ENCODE results near the gene LCN12.

LCN12 gene, protein sequence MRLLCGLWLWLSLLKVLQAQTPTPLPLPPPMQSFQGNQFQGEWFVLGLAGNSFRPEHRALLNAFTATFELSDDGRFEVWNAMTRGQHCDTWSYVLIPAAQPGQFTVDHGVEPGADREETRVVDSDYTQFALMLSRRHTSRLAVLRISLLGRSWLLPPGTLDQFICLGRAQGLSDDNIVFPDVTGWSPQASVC

DNA sequence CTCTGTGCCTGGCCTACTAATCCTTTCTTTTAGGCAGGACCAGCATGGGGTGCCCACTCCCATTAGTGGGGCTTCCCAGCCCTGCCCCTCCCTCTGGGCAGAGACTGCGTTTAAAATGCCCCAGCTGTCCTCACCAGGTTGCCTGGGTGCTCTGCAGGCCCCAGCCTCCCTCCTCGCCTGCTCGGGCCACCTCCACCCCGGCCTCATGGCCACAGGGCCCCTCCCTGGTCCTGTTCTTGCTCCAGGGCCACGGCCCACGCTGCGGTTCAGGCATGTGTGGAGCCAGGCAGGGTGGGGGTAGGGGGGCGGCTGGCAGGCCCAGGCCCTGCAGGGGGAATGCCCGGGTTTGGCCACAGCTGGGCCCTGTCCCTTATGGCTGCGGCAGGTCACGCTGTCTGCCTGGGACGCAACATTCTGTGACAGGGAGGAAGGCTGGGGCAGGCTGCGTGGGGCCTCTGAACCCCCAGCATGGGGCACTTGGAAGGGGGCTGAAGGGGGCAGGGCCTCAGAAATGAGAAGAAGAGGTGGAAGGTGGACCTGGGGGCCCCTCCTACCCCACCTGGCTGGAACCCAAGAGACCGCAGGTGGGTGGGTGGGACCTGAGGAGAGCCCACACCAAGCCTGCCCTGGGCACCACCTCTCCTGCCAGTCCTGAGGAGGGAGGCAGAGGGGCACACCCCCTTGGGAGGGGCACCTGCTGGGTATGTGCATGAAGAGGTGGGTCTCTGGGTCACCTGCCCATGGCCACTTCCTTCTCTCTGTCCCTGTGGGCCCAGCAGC lies at the start of gene LCN12:
TSS of gene LCN12 (plus strand) at position 733 of the 780 bp plus-strand sequence. CDS start 55 bp downstream, outside the sequence.
- no peak for DNase-seq

- no peak for DNase-seq
Observed at GRCh38 chr9:136903041-136903554, 49.0 kb upstream of the LCN12 start.

DNA sequence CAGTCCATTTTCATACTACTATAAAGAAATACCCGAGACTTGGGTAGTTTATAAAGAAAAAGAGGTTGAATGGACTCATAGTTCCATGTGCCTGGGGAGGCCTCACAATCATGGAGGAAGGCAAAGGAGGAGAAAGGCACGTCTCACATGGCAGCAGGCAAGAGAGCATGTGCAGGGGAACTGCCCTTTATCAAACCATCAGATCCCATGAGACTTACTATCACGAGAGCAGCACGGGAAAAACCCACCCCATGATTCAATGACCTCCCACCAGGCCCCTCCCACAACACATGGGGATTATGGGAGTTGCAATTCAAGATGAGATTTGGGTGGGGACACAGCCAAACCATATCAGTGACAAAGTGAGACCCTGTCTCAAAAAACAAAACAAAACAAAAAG lies 45.8 kb upstream of the LCN12 start:
- no peak for DNase-seq

- DNase-seq: no peak
Observed at GRCh38 chr9:136907011-136907914, 44.8 kb upstream of the LCN12 start.

- no peak for DNase-seq
Observed at GRCh38 chr9:136910197-136910900, 41.7 kb upstream of the LCN12 start.

DNA sequence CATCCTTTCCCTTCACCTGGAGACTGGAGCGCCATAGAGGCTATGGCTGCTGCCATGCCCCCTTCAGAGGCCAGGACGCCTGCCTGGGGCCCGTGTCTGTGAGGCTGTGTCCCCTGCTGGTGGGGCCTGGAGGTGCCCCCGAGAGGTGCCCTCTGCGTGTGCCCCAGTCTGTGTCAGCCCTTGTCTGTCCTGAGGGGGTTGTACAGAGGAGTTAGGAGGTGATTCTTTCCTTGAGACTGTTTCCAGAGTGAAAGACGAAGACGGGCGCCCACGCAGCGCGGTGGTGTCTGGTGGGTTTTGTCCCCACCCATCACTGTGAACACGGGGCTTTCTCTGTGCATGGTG lies 41.2 kb upstream of the LCN12 start:
- no peak for DNase-seq

GRCh38 chr9:136913701-136914438 lies 38.2 kb upstream of the LCN12 start:
- DNase-seq: no peak

- no peak for DNase-seq
Observed at GRCh38 chr9:136915632-136916329, 36.3 kb upstream of the LCN12 start.

- DNase-seq: no peak
Observed at GRCh38 chr9:136916330-136917184, 35.5 kb upstream of the LCN12 start.

GRCh38 chr9:136917902-136918301 lies 34.2 kb upstream of the LCN12 start:
- no peak for DNase-seq

DNA sequence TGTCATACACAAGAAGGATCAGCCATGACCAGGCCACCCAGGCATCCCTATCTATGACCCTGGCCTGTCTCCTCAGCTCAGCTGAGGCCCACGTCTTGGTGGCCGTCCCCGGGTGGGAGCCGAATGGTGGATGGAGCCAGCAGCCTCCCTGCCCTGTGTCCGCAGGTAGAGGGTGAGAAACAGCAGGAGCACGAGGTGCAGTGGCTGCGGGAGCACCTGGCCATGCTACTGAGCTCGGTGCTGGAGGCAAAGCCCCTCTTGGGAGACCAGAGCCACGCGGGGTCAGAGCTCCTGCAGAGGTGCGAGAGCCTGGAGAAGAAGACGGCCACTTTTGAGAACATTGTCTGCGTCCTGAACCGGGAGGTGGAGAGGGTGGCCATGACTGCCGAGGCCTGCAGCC lies 32.0 kb upstream of the LCN12 start:
- no peak for DNase-seq

DNA sequence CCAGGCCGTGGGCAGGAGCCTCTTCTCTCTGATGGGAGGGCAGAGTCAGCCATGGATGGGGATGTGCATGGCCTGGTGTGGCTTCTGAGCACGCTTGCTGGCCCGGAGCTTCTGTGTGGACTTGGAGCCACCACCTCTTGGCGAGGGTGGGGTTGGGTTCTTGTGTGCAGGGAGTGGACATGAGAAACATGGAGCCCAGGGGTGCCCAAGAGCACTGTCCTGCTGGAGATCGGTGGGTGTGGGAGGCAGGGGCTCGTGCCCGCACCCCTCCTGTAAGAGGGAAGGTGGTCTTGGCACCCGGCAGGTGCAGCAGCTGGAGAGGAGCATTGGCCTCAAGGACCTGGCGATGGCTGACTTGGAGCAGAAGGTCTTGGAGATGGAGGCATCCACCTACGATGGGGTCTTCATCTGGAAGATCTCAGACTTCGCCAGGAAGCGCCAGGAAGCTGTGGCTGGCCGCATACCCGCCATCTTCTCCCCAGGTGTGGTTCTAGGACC lies 31.3 kb upstream of the LCN12 start:
- no peak for DNase-seq

DNA sequence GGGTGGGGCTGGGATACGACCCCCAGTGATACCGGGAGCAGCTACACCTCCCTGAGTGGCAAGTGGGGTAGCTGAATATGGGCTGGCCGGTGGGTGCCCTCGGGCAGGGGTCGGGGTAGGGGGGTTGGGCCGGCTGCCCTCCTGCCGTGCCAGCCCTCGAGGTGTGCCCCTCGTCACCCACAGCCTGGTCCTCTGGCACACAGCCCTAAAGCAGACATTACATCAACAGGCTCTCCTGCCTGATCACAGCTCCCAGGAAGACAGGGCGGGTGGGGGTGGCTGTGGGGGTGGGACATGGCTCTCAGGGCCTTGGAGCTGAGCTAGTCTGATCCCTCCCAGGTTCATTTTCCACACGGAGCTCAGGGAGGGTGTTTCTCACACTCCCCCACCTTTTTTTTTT lies 30.8 kb upstream of the LCN12 start:
- DNase-seq: no peak

- DNase-seq: no peak
Observed at GRCh38 chr9:136921718-136922117, 30.4 kb upstream of the LCN12 start.

DNA sequence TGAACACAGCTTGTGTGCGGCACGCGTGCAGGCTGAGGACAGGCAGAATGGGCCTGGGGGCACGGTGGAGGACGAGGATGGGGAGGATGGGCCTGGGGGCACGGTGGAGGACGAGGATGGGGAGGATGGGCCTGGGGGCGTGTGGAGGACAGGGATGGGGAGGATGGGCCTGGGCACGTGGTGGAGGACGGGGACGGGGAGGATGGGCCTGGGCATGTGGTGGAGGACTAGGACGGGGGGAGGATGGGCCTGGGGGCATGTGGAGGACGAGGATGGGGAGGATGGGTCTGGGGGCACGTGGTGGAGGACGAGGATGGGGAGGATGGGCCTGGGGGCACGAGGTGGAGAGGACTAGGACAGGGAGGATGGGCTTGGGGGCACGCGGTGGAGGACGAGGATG lies 29.5 kb upstream of the LCN12 start:
- DNase-seq: no peak

GRCh38 chr9:136923881-136924280 lies 28.2 kb upstream of the LCN12 start:
- DNase-seq: no peak

DNA sequence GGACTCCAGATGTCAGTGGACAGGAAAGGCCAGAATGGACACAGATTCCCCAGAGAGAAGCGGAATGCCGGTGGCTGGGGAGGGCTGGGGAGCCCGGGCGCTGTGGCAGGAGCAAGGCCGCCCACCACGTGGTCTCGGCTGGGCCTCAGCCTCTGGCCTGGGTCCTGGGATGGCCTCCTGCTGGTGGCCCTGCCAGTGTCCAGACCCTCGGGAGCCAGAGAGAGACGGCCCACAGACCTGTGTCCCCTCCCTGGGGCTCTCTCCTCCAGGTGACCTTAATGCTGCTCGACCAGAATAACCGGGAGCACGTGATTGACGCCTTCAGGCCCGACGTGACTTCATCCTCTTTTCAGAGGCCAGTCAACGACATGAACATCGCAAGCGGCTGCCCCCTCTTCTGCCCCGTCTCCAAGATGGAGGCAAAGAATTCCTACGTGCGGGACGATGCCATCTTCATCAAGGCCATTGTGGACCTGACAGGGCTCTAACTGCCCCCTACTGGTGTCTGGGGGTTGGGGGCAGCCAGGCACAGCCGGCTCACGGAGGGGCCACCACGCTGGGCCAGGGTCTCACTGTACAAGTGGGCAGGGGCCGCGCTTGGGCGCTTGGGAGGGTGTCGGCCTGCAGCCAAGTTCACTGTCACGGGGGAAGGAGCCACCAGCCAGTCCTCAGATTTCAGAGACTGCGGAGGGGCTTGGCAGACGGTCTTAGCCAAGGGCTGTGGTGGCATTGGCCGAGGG lies 26.5 kb upstream of the LCN12 start:
- DNase-seq: no peak

- DNase-seq: no peak
Observed at GRCh38 chr9:136926154-136926704, 25.8 kb upstream of the LCN12 start.

DNA sequence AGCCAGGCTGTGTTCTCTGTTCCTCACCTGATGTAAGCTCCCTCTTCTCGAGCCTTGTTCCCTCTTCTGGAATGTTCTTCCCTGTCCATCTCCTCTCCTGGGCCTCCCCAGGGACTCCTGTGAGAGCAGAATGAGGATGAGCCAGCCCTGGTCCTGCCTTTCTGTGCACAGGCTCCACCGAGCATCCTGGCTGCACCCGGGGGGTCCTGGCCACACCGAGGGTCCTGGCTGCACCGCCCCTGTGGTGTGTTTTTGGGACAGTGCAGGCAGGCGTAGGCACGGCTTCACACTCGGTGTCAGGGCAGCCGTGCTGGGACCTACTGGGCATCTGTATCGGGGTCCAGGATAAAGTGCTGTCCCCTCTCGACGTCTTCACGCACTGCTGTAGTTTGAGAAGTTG lies 25.3 kb upstream of the LCN12 start:
- DNase-seq: no peak

Data from GDM1 (cell line).